HepG2 (cell line): ENCODE data around the gene IGHMBP2. TPM values are rescaled to one million over a fixed set of nuclear protein-coding genes. Genes with fewer than 3 reads are reported as not detected.

ENCODE experiments used
- ATF7 ChIP-seq, 2 experiments: fragments of 450-650 bp in 1 of 2; sonication (generic) in 1 of 2; formaldehyde crosslinking in 1 of 2; IDR thresholded peaks; 2 replicates each; pipeline versions ENCODE4 v1.4.0 to v1.6.1; 2016 to 2020; ENCODE audit warnings: antibody characterized with exemption in 1 of 2, mild to moderate bottlenecking in 1 of 2, missing genetic modification reagents in 1 of 2
- BCLAF1 ChIP-seq: fragments of 450-650 bp; IDR thresholded peaks from 2 replicates; pipeline ENCODE4 v1.6.1; 2017; ENCODE audit warnings: mild to moderate bottlenecking
- DMAP1 ChIP-seq: IDR thresholded peaks from 2 replicates; pipeline ENCODE4 v1.6.1; 2016
- FOXJ3 ChIP-seq: sonication (generic); formaldehyde crosslinking; IDR thresholded peaks from 2 replicates; pipeline ENCODE4 v1.4.0; 2020; ENCODE audit warnings: missing genetic modification reagents, mild to moderate bottlenecking, borderline replicate concordance
- HNRNPL ChIP-seq: fragments of 200-400 bp; formaldehyde crosslinking; IDR thresholded peaks from 2 replicates; pipeline ENCODE4 v1.6.1; 2017; ENCODE audit warnings: mild to moderate bottlenecking, low read depth, low read length
- LCORL ChIP-seq, 2 experiments: fragments of 450-650 bp in 1 of 2; sonication (generic) in 1 of 2; formaldehyde crosslinking in 1 of 2; IDR thresholded peaks; 2 replicates each; pipeline versions ENCODE4 v1.5.0 to v1.6.1; 2017 to 2020; ENCODE audit warnings: antibody characterized with exemption in 1 of 2, missing genetic modification reagents in 1 of 2
- PAWR ChIP-seq: sonication (generic); formaldehyde crosslinking; IDR thresholded peaks from 2 replicates; pipeline ENCODE4 v1.4.0; 2020; ENCODE audit warnings: missing genetic modification reagents, mild to moderate bottlenecking, borderline replicate concordance
- PTBP1 ChIP-seq: fragments of 200-400 bp; formaldehyde crosslinking; IDR thresholded peaks from 2 replicates; pipeline ENCODE4 v1.6.1; 2018; ENCODE audit warnings: low read length, low read depth; ENCODE audit not compliant: poor library complexity, severe bottlenecking
- SMC3 ChIP-seq: IDR thresholded peaks from 2 replicates; pipeline ENCODE4 v1.6.1; 2011; ENCODE audit warnings: low read length, improper control_type of control experiment
- ZNF274 ChIP-seq: sonication (generic); formaldehyde crosslinking; IDR thresholded peaks from 2 replicates; pipeline ENCODE4 v1.5.1; 2020; ENCODE audit warnings: mild to moderate bottlenecking, missing genetic modification reagents
- ZNF547 ChIP-seq: sonication (generic); formaldehyde crosslinking; IDR thresholded peaks from 2 replicates; pipeline ENCODE4 v1.5.1; 2020; ENCODE audit warnings: mild to moderate bottlenecking, missing genetic modification reagents
- ZNF614 ChIP-seq: IDR thresholded peaks from 2 replicates; pipeline ENCODE4 v1.6.1; 2018; ENCODE audit warnings: missing biosample characterization, missing genetic modification reagents, inconsistent platforms, borderline replicate concordance
- ZNF788 ChIP-seq: sonication (generic); formaldehyde crosslinking; IDR thresholded peaks from 2 replicates; pipeline ENCODE4 v1.5.0; 2020; ENCODE audit warnings: mild to moderate bottlenecking, missing genetic modification reagents, borderline replicate concordance
- polyA plus RNA-seq, 8 experiments: library from polyadenylated mRNA; depleted of rRNA in 3 of 8; stranded (reverse) in 7 of 8; unstranded in 1 of 8; fragments of >200 nt; fragmentation: Illumina TruSeq in 4 of 8; extraction: Trizol in 4 of 8; gene quantifications; 2 replicates each; pipeline versions ENCODE4 v1.2.1 to v1.2.3, GENCODE V29; 2011 to 2016; ENCODE audit warnings: low read depth in 4 of 8, missing spikeins in 1 of 8, mixed read lengths in 1 of 8; ENCODE audit not compliant: insufficient read depth in 1 of 8
- total RNA-seq, 5 experiments: library from RNA; depleted of rRNA; stranded (reverse); fragments of >200 nt; fragmentation: Illumina TruSeq; extraction: Trizol; gene quantifications; 2 replicates each; pipeline ENCODE4 v1.2.3, GENCODE V29; 2016; ENCODE audit warnings: low read depth in 1 of 5
- TF ChIP-seq, protein P1 (sequence below): sonication (generic); formaldehyde crosslinking; conservative IDR thresholded peaks from 2 replicates; pipeline ENCODE4 v1.5.0; 2020; ENCODE audit warnings: missing genetic modification reagents
- TF ChIP-seq, protein P2 (sequence below): sonication (generic); formaldehyde crosslinking; IDR thresholded peaks from 2 replicates; pipeline ENCODE4 v1.5.1; 2020; ENCODE audit warnings: missing genetic modification reagents, mild to moderate bottlenecking, borderline replicate concordance
- TF ChIP-seq, protein P3 (sequence below): sonication (generic); formaldehyde crosslinking; IDR thresholded peaks from 2 replicates; pipeline ENCODE4 v1.5.1; 2020; ENCODE audit warnings: mild to moderate bottlenecking, missing genetic modification reagents, moderate library complexity

IGHMBP2 gene
- total and polyA plus RNA-seq, 2 of the 13 experiments (the other 11 are each of a cell fraction or from before 2014, with no cell fraction given): 8.9 to 9.9 TPM

GRCh38 chr11:68903288-68904247 is at the start of gene IGHMBP2, which contains the start of gene MRPL21 (continued):
- TF ChIP-seq, protein P1, sequence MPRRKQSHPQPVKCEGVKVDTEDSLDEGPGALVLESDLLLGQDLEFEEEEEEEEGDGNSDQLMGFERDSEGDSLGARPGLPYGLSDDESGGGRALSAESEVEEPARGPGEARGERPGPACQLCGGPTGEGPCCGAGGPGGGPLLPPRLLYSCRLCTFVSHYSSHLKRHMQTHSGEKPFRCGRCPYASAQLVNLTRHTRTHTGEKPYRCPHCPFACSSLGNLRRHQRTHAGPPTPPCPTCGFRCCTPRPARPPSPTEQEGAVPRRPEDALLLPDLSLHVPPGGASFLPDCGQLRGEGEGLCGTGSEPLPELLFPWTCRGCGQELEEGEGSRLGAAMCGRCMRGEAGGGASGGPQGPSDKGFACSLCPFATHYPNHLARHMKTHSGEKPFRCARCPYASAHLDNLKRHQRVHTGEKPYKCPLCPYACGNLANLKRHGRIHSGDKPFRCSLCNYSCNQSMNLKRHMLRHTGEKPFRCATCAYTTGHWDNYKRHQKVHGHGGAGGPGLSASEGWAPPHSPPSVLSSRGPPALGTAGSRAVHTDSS (CRISPR knock-in tag): no peak
- TF ChIP-seq DMAP1 (CRISPR knock-in tag) (peak; percentile 94), ZNF274 (peak; percentile 68; the same call in 1 of the 2 replicates), PTBP1 (no peak), ZNF547 (peak; percentile 83), FOXJ3 (CRISPR knock-in tag) (peak; percentile 77; the same call in 1 of the 2 replicates), PAWR (CRISPR knock-in tag) (0 out of 2 replicates have a peak, but pooled peaks have one; percentile 50), LCORL (IDR thresholded peaks at IDR 0.05) (no peak), LCORL (CRISPR knock-in tag; IDR thresholded peaks at IDR 0.05) (peak; percentile 81), ZNF788 (CRISPR knock-in tag) (peak; percentile 70; the same call in 1 of the 2 replicates), BCLAF1 (no peak), ATF7 (IDR thresholded peaks at IDR 0.05) (no peak), ATF7 (CRISPR knock-in tag; IDR thresholded peaks at IDR 0.05) (peak; percentile 72; the same call in 1 of the 2 replicates), SMC3 (peak; percentile 14; the same call in 1 of the 2 replicates), ZNF614 (CRISPR knock-in tag) (peak; percentile 87; the same call in 1 of the 2 replicates), HNRNPL (peak; percentile 55; the same call in 1 of the 2 replicates)
- TF ChIP-seq, protein P2, sequence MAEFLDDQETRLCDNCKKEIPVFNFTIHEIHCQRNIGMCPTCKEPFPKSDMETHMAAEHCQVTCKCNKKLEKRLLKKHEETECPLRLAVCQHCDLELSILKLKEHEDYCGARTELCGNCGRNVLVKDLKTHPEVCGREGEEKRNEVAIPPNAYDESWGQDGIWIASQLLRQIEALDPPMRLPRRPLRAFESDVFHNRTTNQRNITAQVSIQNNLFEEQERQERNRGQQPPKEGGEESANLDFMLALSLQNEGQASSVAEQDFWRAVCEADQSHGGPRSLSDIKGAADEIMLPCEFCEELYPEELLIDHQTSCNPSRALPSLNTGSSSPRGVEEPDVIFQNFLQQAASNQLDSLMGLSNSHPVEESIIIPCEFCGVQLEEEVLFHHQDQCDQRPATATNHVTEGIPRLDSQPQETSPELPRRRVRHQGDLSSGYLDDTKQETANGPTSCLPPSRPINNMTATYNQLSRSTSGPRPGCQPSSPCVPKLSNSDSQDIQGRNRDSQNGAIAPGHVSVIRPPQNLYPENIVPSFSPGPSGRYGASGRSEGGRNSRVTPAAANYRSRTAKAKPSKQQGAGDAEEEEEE (CRISPR knock-in tag): no peak
- TF ChIP-seq, protein P3, sequence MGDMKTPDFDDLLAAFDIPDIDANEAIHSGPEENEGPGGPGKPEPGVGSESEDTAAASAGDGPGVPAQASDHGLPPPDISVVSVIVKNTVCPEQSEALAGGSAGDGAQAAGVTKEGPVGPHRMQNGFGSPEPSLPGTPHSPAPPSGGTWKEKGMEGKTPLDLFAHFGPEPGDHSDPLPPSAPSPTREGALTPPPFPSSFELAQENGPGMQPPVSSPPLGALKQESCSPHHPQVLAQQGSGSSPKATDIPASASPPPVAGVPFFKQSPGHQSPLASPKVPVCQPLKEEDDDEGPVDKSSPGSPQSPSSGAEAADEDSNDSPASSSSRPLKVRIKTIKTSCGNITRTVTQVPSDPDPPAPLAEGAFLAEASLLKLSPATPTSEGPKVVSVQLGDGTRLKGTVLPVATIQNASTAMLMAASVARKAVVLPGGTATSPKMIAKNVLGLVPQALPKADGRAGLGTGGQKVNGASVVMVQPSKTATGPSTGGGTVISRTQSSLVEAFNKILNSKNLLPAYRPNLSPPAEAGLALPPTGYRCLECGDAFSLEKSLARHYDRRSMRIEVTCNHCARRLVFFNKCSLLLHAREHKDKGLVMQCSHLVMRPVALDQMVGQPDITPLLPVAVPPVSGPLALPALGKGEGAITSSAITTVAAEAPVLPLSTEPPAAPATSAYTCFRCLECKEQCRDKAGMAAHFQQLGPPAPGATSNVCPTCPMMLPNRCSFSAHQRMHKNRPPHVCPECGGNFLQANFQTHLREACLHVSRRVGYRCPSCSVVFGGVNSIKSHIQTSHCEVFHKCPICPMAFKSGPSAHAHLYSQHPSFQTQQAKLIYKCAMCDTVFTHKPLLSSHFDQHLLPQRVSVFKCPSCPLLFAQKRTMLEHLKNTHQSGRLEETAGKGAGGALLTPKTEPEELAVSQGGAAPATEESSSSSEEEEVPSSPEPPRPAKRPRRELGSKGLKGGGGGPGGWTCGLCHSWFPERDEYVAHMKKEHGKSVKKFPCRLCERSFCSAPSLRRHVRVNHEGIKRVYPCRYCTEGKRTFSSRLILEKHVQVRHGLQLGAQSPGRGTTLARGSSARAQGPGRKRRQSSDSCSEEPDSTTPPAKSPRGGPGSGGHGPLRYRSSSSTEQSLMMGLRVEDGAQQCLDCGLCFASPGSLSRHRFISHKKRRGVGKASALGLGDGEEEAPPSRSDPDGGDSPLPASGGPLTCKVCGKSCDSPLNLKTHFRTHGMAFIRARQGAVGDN (CRISPR knock-in tag): peak; percentile 92
